GM19328 (cell line): ENCODE results near the gene GUCY1A2.
"Not testable (repeated sequence)": the region's sequence is repeated elsewhere in the genome, so short reads cannot be mapped to it uniquely, and the experiment has no call there.

Experiments
- ATAC-seq: cut with Tn5 transposase; IDR thresholded peaks from one replicate; pipeline ENCODE4 v1.9.1; 2021; ENCODE audit warnings: mild to moderate bottlenecking, moderate library complexity; ENCODE audit not compliant: unreplicated experiment

Gene GUCY1A2

GRCh38 chr11:106957030-106957482 lies 61.2 kb downstream of the GUCY1A2 start:
- no peak for ATAC-seq

- no peak for ATAC-seq
Measured at GRCh38 chr11:106950067-106950491, 68.2 kb downstream of the GUCY1A2 start.

- no peak for ATAC-seq
Measured at GRCh38 chr11:106943089-106943488, 75.2 kb downstream of the GUCY1A2 start.

- no peak for ATAC-seq
Measured at GRCh38 chr11:106939157-106939556, 79.1 kb downstream of the GUCY1A2 start.

GRCh38 chr11:106937111-106937510 lies 81.2 kb downstream of the GUCY1A2 start:
- no peak for ATAC-seq

GRCh38 chr11:106925245-106925644 lies 93.0 kb downstream of the GUCY1A2 start:
- ATAC-seq: no peak

- no peak for ATAC-seq
Measured at GRCh38 chr11:106920899-106921509, 97.3 kb downstream of the GUCY1A2 start.

GRCh38 chr11:106917973-106918372 lies 100.3 kb downstream of the GUCY1A2 start:
- ATAC-seq: peak; percentile 72

GRCh38 chr11:106914409-106914808 lies 103.9 kb downstream of the GUCY1A2 start:
- ATAC-seq: no peak

GRCh38 chr11:106913141-106913540 lies 105.1 kb downstream of the GUCY1A2 start:
- ATAC-seq: no peak

- no peak for ATAC-seq
Measured at GRCh38 chr11:106904826-106905225, 113.5 kb downstream of the GUCY1A2 start.

GRCh38 chr11:106889718-106890117 lies 128.6 kb downstream of the GUCY1A2 start:
- ATAC-seq: no peak

- no peak for ATAC-seq
Measured at GRCh38 chr11:106888386-106888785, 129.9 kb downstream of the GUCY1A2 start.

- not testable (repeated sequence) for ATAC-seq
Measured at GRCh38 chr11:106883693-106884092, 134.6 kb downstream of the GUCY1A2 start.

- ATAC-seq: no peak
Measured at GRCh38 chr11:106879832-106880546, 138.3 kb downstream of the GUCY1A2 start.

GRCh38 chr11:106879029-106879428 lies 139.2 kb downstream of the GUCY1A2 start:
- ATAC-seq: no peak

- no peak for ATAC-seq
Measured at GRCh38 chr11:106875013-106875412, 143.3 kb downstream of the GUCY1A2 start.

- no peak for ATAC-seq
Measured at GRCh38 chr11:106872246-106872645, 146.0 kb downstream of the GUCY1A2 start.

GRCh38 chr11:106858200-106858599 lies 160.1 kb downstream of the GUCY1A2 start:
- no peak for ATAC-seq

GRCh38 chr11:106856566-106856965 lies 161.7 kb downstream of the GUCY1A2 start:
- ATAC-seq: no peak

- no peak for ATAC-seq
Measured at GRCh38 chr11:106854429-106854828, 163.8 kb downstream of the GUCY1A2 start.

- ATAC-seq: no peak
Measured at GRCh38 chr11:106853850-106854401, 164.3 kb downstream of the GUCY1A2 start.
